Heart left ventricle (tissue), 13 donors: ENCODE measurements around the gene MVP.

ENCODE experiments used
- POLR2A ChIP-seq, 2 donors: fragments of 450-650 bp; IDR thresholded peaks; one replicate each; pipeline ENCODE4 v1.6.1; 2017; ENCODE audit warnings: antibody characterized with exemption in 2 of 2, mild to moderate bottlenecking in 2 of 2, moderate library complexity in 2 of 2
- TF ChIP-seq, protein P1 (sequence below), 12 donors: fragments of 200-600 bp; sonication (generic) in 4 of 12; IDR thresholded peaks; one replicate each; pipeline versions ENCODE4 v1.5.0 to v1.8.0; 2018 to 2022; ENCODE audit warnings: antibody characterized with exemption in 12 of 12, mild to moderate bottlenecking in 5 of 12
- donor health status: ischemic (EF 13 %, LVEDD 7.1; RV severe dilation, severe dysfunction).
- donor health status: DM: no; HTN: yes; CAD: no.
- donor health status: DM: no; HTN: no; CAD: no.
- donor health status: ischemic (EF 25% LVEDD 6.9; RV normal size, moderate dysfunction).
- donor health status: ischemic (EF 25% LVEDD 5.7; RV mildly dilated, moderate dysfunction).
- donor health status: ischemic (EF 35%, LVEDD 5.7; RV mildly dilated, moderate dysfunction).
- donor health status: nonischemic (EF 11% LVEDD 7.7; RV severe dilation, severe dysfunction).
- donor health status: DM: yes; HTN: yes; CAD: no.
- donor health status: PGD.
- donor health status: ischemic (EF 29% LVEDD 5.4; RV normal size, mild dysfunction).
- donor health status: nonischemic (EF 23%, LVEDD 6.1; RV moderate dilation, normal function).

GRCh38 chr16:29777576-29778350 lies 42.5 kb upstream of the MVP start, which contains the start of gene ZG16:
- TF ChIP-seq, protein P1, sequence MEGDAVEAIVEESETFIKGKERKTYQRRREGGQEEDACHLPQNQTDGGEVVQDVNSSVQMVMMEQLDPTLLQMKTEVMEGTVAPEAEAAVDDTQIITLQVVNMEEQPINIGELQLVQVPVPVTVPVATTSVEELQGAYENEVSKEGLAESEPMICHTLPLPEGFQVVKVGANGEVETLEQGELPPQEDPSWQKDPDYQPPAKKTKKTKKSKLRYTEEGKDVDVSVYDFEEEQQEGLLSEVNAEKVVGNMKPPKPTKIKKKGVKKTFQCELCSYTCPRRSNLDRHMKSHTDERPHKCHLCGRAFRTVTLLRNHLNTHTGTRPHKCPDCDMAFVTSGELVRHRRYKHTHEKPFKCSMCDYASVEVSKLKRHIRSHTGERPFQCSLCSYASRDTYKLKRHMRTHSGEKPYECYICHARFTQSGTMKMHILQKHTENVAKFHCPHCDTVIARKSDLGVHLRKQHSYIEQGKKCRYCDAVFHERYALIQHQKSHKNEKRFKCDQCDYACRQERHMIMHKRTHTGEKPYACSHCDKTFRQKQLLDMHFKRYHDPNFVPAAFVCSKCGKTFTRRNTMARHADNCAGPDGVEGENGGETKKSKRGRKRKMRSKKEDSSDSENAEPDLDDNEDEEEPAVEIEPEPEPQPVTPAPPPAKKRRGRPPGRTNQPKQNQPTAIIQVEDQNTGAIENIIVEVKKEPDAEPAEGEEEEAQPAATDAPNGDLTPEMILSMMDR (IDR thresholded peaks at IDR 0.05): no peak
- no peak for TF ChIP-seq POLR2A (IDR thresholded peaks at IDR 0.05)
